Common myeloid progenitor, CD34-positive (primary cell): Measurements from ENCODE around the gene TBXA2R.

Experiments
- CTCF ChIA-PET: fragments of 350-600 bp; sonication (Branson Sonifier 250); formaldehyde crosslinking; loops from one replicate; lab custom pipeline; 2021; ENCODE audit warnings: antibody characterized with exemption; lab: Charles Lee
- POLR2A ChIA-PET: fragments of 350-600 bp; sonication (Branson Sonifier 250); formaldehyde crosslinking; loops from one replicate; lab custom pipeline; 2021; ENCODE audit warnings: antibody characterized with exemption; lab: Charles Lee
- DNase-seq, 3 donors: peaks; one replicate each; pipeline versions ENCODE4 v3.0.0 to v3.0.0-alpha.2; 2013
- H3K27ac ChIP-seq, 2 experiments: 1 replicate in 1 of 2; 2 replicates in 1 of 2; pipeline ENCODE4 v1.7.0; 2013; ENCODE audit warnings: inconsistent platforms in 2 of 2, low read length in 2 of 2, mild to moderate bottlenecking in 2 of 2, low read depth in 1 of 2, moderate library complexity in 1 of 2; ENCODE audit not compliant: severe bottlenecking in 2 of 2, insufficient read depth in 1 of 2, poor library complexity in 1 of 2
- H3K27me3 ChIP-seq, 5 experiments: replicated peaks in 2 of 5; 1 replicate in 3 of 5; 2 replicates in 2 of 5; pipeline versions ENCODE4 v1.6.1 to v1.7.0; 2013; ENCODE audit warnings: low read length in 4 of 5, mild to moderate bottlenecking in 2 of 5, moderate library complexity in 2 of 5, inconsistent platforms in 1 of 5; ENCODE audit not compliant: insufficient read depth in 5 of 5, control insufficient read depth in 4 of 5
- H3K36me3 ChIP-seq, 4 experiments: 1 replicate in 2 of 4; 2 replicates in 2 of 4; pipeline versions ENCODE4 v1.6.1 to v1.7.0; 2013; ENCODE audit warnings: low read length in 3 of 4, control low read depth in 1 of 4, mild to moderate bottlenecking in 1 of 4; ENCODE audit not compliant: control insufficient read depth in 4 of 4, insufficient read depth in 4 of 4
- H3K4me1 ChIP-seq, 4 experiments: 1 replicate in 3 of 4; 2 replicates in 1 of 4; pipeline versions ENCODE4 v1.6.1 to v1.7.1; 2013; ENCODE audit warnings: low read length in 3 of 4, mild to moderate bottlenecking in 3 of 4, control low read depth in 1 of 4, inconsistent platforms in 1 of 4, moderate library complexity in 1 of 4; ENCODE audit not compliant: control insufficient read depth in 4 of 4, insufficient read depth in 4 of 4; ENCODE audit errors: control extremely low read depth in 1 of 4
- H3K4me3 ChIP-seq, 7 experiments: 1 replicate in 4 of 7; 2 replicates in 3 of 7; pipeline versions ENCODE4 v1.5.1 to v1.7.0; 2013; ENCODE audit warnings: mild to moderate bottlenecking in 7 of 7, low read length in 6 of 7, moderate library complexity in 6 of 7, inconsistent platforms in 2 of 7, low read depth in 2 of 7, control low read depth in 1 of 7; ENCODE audit not compliant: insufficient read depth in 4 of 7, control insufficient read depth in 1 of 7; ENCODE audit errors: extremely low read depth in 1 of 7
- H3K9me3 ChIP-seq, 5 experiments: 1 replicate in 4 of 5; 2 replicates in 1 of 5; pipeline versions ENCODE4 v1.6.1 to v1.7.1; 2013; ENCODE audit warnings: low read length in 4 of 5, mild to moderate bottlenecking in 2 of 5, inconsistent platforms in 1 of 5, low read depth in 1 of 5, moderate library complexity in 1 of 5; ENCODE audit not compliant: control insufficient read depth in 4 of 5, insufficient read depth in 2 of 5; ENCODE audit errors: control extremely low read depth in 1 of 5
- WGBS: methylation state at CpG from one replicate; pipeline ENCODE4 v1.1.5; 2013; ENCODE audit not compliant: insufficient coverage; 5-methylcytosine and 5-hydroxymethylcytosine counted together

Gene TBXA2R

DNA sequence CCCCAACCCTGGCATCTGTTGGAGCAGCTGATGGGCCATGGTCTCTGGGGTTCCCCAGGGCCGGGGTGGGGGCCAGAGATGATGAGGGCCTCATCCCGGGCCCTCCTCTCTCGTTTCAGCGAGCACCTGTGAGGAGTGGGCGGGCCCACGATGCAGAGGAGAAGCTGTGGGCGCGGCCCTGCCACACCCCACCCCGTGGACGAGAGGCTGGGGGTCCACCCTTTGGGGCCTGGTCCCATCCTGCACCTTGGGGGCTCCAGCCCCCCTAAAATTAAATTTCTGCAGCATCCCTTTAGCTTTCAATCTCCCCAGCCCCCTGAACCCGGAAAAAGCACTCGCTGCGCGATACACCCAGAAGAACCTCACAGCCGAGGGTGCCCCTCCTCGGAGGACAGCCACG lies 28.3 kb downstream of the TBXA2R start:
- Histone ChIP-seq H3K4me1 (peaks cover 0 to 20% (median 9%) of the 10 kb centered on the region in 4 experiments), H3K9me3 (no peaks in the 10 kb centered on the region), H3K27me3 (no peaks in the 10 kb centered on the region), H3K27ac (no peak overlapping the region), H3K36me3 (peaks cover 0 to 30% (median 9%) of the 10 kb centered on the region in 4 experiments), H3K4me3 (no peak overlapping the region)
- CTCF ChIA-PET: interaction anchor here (0.9 kb wide), 1 partner anchor 10 kb away, joined by 4 read pairs; no protein-coding TSS in a partner anchor
- WGBS: 89% methylated on average over 16 of the region's 17 CpGs
- DNase-seq: no peak
- POLR2A ChIA-PET: no interaction called here

- 98% methylated on average over 57 of the region's 60 CpGs for WGBS
- H3K4me1 ChIP-seq: peaks cover 0 to 24% (median 12%) of the 10 kb centered on the region in 4 experiments
- POLR2A ChIA-PET: no interaction called here
- no peaks in the 10 kb centered on the region for H3K27me3 ChIP-seq
- H3K27ac ChIP-seq: no peak overlapping the region
- DNase-seq: no peak
- H3K36me3 ChIP-seq: peaks cover 0 to 30% (median 9%) of the 10 kb centered on the region in 4 experiments
- CTCF ChIA-PET: interaction anchor here (0.9 to 2.0 kb wide), 2 partner anchors 8 to 11 kb away, joined by 4 to 5 read pairs; partner anchors contain the start of gene GIPC3
- H3K9me3 ChIP-seq: no peaks in the 10 kb centered on the region
- no peak overlapping the region for H3K4me3 ChIP-seq
These were observed 28.8 kb downstream of the TBXA2R start for GRCh38 chr19:3577723-3578344.

DNA sequence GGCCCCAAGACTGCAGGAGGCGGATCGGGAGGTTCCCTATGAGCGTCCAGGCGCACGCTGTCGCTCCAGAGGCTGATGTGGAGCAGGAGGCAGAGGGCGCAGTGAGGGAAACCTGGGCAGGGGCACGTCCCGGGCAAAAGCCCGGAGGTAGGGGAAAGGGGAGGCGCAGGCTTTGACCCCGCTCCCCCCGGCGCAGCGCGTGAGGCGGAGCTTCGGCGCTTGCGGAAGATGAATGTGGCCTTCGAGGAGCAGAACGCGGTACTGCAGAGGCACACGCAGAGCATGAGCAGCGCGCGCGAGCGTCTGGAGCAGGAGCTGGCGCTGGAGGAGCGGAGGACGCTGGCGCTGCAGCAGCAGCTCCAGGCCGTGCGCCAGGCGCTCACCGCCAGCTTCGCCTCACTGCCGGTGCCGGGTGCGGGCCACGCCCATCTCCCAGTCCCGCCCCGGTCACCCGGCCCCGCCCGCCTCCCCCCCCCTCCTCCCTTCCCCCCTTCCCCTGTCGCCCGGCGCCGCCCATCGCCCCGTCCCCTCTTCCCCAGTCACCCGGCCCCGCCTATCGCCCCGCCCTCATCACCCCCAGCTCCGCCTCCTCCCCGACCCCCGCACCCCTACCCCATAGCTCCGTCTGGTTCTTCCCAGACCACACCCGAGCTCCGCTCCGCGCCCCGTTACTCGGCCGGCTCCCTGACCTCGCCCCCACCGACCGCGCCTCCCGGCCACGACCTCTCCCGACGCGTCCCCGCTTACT lies 29.8 kb downstream of the TBXA2R start:
- no peaks in the 10 kb centered on the region for H3K9me3 ChIP-seq
- ChIA-PET POLR2A (no interaction called here), CTCF (interaction anchor here (0.6 to 2.0 kb wide), 3 partner anchors 9 to 57 kb away, joined by 3 to 5 read pairs (median 3); partner anchors contain the start of gene GIPC3)
- H3K4me1 ChIP-seq: peaks cover 0 to 29% (median 17%) of the 10 kb centered on the region in 4 experiments
- H3K36me3 ChIP-seq: peaks cover 0 to 30% (median 9%) of the 10 kb centered on the region in 4 experiments
- no peak overlapping the region for H3K27ac ChIP-seq
- WGBS: 62% methylated on average over 40 of the region's 78 CpGs
- peak overlapping the region in 5 of 7 experiments; percentile 19 to 66 (median 48) for H3K4me3 ChIP-seq
- peak in 2 of 3 donors; percentile 59 to 65 for DNase-seq
- H3K27me3 ChIP-seq: no peaks in the 10 kb centered on the region

GRCh38 chr19:3575949-3576673 lies 30.6 kb downstream of the TBXA2R start:
- Histone ChIP-seq H3K4me1 (peaks cover 0 to 32% (median 17%) of the 10 kb centered on the region in 4 experiments), H3K27me3 (no peaks in the 10 kb centered on the region), H3K36me3 (peaks cover 0 to 30% (median 9%) of the 10 kb centered on the region in 4 experiments), H3K4me3 (peak overlapping the region in 4 of 7 experiments; percentile 26 to 66 (median 50)), H3K9me3 (no peaks in the 10 kb centered on the region), H3K27ac (no peak overlapping the region)
- no peak for DNase-seq
- ChIA-PET CTCF (interaction anchor here (1.0 to 2.0 kb wide), 2 partner anchors 9 to 58 kb away, joined by 3 to 5 read pairs; partner anchors contain the start of gene GIPC3), POLR2A (no interaction called here)
- 93% methylated on average over 23 of the region's 29 CpGs for WGBS

GRCh38 chr19:3575260-3575741 lies 31.4 kb downstream of the TBXA2R start:
- CTCF ChIA-PET: interaction anchor here (0.9 to 1.1 kb wide), 2 partner anchors 18 to 29 kb away, joined by 3 to 6 read pairs; partner anchors contain the start of gene MFSD12
- H3K36me3 ChIP-seq: peaks cover 0 to 30% (median 9%) of the 10 kb centered on the region in 4 experiments
- H3K27me3 ChIP-seq: no peaks in the 10 kb centered on the region
- no peak overlapping the region for H3K27ac ChIP-seq
- POLR2A ChIA-PET: no interaction called here
- no peaks in the 10 kb centered on the region for H3K9me3 ChIP-seq
- WGBS: 94% methylated on average over 9 of the region's 19 CpGs
- no peak for DNase-seq
- peaks cover 0 to 32% (median 17%) of the 10 kb centered on the region in 4 experiments for H3K4me1 ChIP-seq
- no peak overlapping the region for H3K4me3 ChIP-seq

GRCh38 chr19:3573858-3574637 lies 32.6 kb downstream of the TBXA2R start:
- H3K36me3 ChIP-seq: peaks cover 0 to 30% (median 9%) of the 10 kb centered on the region in 4 experiments
- DNase-seq: peak; percentile 94 to 96 (median 96)
- H3K4me1 ChIP-seq: peaks cover 0 to 27% (median 17%) of the 10 kb centered on the region in 4 experiments
- H3K27ac ChIP-seq: peak overlapping the region in 1 of 2 experiments; percentile 76
- H3K27me3 ChIP-seq: no peaks in the 10 kb centered on the region
- ChIA-PET POLR2A (interaction anchor here (0.5 kb wide), 1 partner anchor 20 kb away, joined by 5 read pairs; no protein-coding TSS in a partner anchor), CTCF (interaction anchor here (0.6 to 1.6 kb wide), 4 partner anchors 11 to 158 kb away, joined by 3 to 4 read pairs (median 4); partner anchors contain the start of gene GIPC3)
- no peaks in the 10 kb centered on the region for H3K9me3 ChIP-seq
- H3K4me3 ChIP-seq: peak overlapping the region in 6 of 7 experiments; percentile 75 to 92 (median 84)
- WGBS: 70% methylated on average over 39 of the region's 55 CpGs
